ENCODE data around the gene PSMC3IP. TPM values are rescaled to one million over a fixed set of nuclear protein-coding genes. Genes with fewer than 3 reads are reported as not detected.

PSMC3IP gene
- total RNA-seq, 8 experiments from 2014 or later, result 1.5 to 24.7 (median 12.1) TPM

DNA sequence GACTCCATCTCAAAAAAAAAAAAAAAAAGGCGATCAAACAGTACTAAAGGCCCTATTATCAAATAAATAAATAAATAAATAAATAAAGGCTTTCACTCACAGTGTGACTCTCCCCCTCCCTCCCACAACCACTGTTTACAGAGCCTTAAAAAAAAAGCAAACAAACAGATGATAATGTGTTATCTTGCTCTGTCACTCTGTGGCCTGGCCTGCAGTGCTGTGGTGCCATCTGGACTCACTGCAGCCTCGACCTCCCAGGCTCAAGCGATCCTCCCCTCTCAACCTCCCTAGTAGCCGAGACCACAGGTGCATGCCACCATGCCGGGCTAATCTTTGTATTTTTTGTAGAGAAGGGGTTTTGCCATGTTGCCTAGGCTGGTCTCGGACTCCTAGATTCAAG lies 49.6 kb downstream of the PSMC3IP start:
- Histone ChIP-seq H3K27ac (no peak overlapping the region), H3K4me1 (replicated peaks in 1 of 2) (peaks cover 0 to 5% of the 10 kb centered on the region in 2 donors), H3K4me3 (no peak overlapping the region)
- no peak for ATAC-seq (replicated peaks in 6 of 8)
- 45 to 100% (median 87%) methylated on average over 1 to 4 of the region's 6 CpGs; no CpG with 5 or more reads in 4 of the 10 experiments for WGBS, 10 experiments
- in situ Hi-C loops (cut with MboI; ENCODE audit: low pct_unique_long_range_greater_than_20kb in 2 of 9, low sequenced_read_pairs in 9 of 9, unreplicated experiment in 9 of 9), result no loop called here

DNA sequence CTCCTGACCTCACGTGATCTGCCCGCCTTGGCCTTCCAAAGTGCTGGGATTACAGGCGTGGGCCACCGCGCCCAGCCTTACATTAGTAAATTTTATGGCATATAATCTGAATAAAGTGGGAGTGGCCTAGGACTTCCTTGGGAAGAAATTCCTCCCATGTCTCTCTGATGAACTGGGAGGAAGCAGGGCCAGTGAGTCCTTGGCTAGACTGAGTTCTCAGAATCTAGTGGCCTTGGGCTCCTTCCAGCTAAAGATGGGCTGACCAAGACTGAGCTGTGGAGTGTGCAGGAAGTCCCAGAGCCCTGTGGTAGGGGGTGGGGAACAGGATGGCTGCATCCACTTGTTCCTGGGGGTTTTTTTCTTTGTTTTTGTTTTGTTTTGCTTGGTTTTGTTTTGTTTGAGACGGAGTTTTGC lies 51.5 kb downstream of the PSMC3IP start:
- ATAC-seq (replicated peaks in 6 of 8), result peak in 3 of 8 experiments; percentile 47 to 52 (median 52)
- Histone ChIP-seq H3K27ac (no peak overlapping the region), H3K4me1 (replicated peaks in 1 of 2) (no peaks in the 10 kb centered on the region), H3K4me3 (no peak overlapping the region)
- in situ Hi-C loops (cut with MboI; ENCODE audit: low pct_unique_long_range_greater_than_20kb in 2 of 9, low sequenced_read_pairs in 9 of 9, unreplicated experiment in 9 of 9), result no loop called here
- 12 to 97% (median 92%) methylated on average over 2 to 5 of the region's 6 CpGs; no CpG with 5 or more reads in 5 of the 10 experiments for WGBS, 10 experiments

DNA sequence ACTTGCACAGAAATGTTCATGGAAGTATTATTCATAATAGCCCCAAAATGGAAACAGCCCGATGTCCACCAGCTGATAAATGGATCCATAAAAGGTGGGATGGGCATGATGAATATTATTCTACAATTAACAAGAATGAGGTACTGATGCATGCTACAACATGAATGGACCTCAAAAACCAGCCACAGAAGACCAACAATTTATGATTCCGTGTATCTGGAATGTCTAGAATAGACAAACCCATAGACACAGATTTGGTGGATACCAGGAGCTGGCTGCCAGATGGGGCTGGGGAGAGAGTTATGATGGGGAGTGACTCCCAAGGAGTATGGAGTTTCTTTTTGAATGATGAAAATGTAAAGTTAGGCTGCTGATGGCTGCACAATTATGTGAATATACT lies 52.3 kb downstream of the PSMC3IP start:
- in situ Hi-C loops (cut with MboI; ENCODE audit: low pct_unique_long_range_greater_than_20kb in 2 of 9, low sequenced_read_pairs in 9 of 9, unreplicated experiment in 9 of 9), result no loop called here
- 0 to 100% (median 11%) methylated on average over 1 to 2 of the region's 2 CpGs; no CpG with 5 or more reads in 4 of the 10 experiments for WGBS, 10 experiments
- Histone ChIP-seq H3K27ac (no peak overlapping the region), H3K4me3 (no peak overlapping the region), H3K4me1 (replicated peaks in 1 of 2) (peaks cover 5 to 8% of the 10 kb centered on the region in 2 donors)
- ATAC-seq (replicated peaks in 6 of 8), result peak in 1 of 8 experiments; percentile 4

DNA sequence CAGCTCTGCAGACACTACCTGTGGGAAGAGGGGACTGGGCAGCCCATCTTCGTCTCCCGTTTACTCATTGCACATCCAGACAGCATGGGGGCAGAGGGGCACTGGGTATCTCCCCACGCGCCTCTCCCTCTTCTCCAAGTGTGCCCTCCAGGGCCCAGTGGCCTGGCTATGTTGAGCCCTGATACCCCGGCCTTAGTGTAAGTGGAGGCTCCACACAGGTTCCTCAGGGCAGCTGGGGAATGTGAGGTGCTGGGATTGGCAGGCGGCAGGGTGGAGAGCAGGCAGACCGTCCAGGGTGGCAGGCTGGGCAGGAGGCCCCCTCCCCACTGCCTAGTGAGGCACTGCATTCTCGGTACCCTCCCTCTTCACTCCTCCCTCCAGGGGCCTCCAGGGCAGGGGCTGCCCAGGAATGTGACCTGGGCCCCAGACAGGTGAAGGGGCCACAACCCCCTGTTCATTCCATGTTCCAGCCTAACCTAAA lies 54.7 kb downstream of the PSMC3IP start:
- no peak for ATAC-seq (replicated peaks in 6 of 8)
- Histone ChIP-seq H3K27ac (no peak overlapping the region), H3K4me1 (replicated peaks in 1 of 2) (peaks cover 16 to 20% of the 10 kb centered on the region in 2 donors), H3K4me3 (no peak overlapping the region)
- WGBS, 10 experiments, result 60 to 100% (median 81%) methylated on average over 1 to 5 of the region's 8 CpGs; no CpG with 5 or more reads in 5 of the 10 experiments
- in situ Hi-C loops (cut with MboI; ENCODE audit: low pct_unique_long_range_greater_than_20kb in 2 of 9, low sequenced_read_pairs in 9 of 9, unreplicated experiment in 9 of 9), result no loop called here

Other genes starting within 250 kb of the PSMC3IP start
- 100 to 1,000 TPM in 4 of 8 experiments, 10 to 100 TPM in 4; 31.4 to 386 (median 106) TPM for gene STAT3, start 189.3 kb downstream of the PSMC3IP start, total RNA-seq
- gene CAVIN1, start 154.5 kb downstream of the PSMC3IP start, total RNA-seq, result 10 to 100 TPM in 4 of 8 experiments, under 1 TPM in 4; 0.05 to 74.8 (median 12.8) TPM
- 100 to 1,000 TPM in 2 of 8 experiments, 10 to 100 TPM in 6; 45.4 to 115 (median 75.7) TPM for gene ATP6V0A1, start 118.9 kb downstream of the PSMC3IP start, total RNA-seq
- 10 to 100 TPM in 5 of 8 experiments, 1 to 10 TPM in 3; 6.3 to 55.8 (median 18.5) TPM for gene NAGLU, start 41.5 kb downstream of the PSMC3IP start, total RNA-seq
- gene HSD17B1, start 24.8 kb downstream of the PSMC3IP start, total RNA-seq, result 1 to 10 TPM; 1.7 to 6.3 (median 5.4) TPM
- 10 to 100 TPM; 20.8 to 82.7 (median 30.8) TPM for gene COASY, start 15.6 kb downstream of the PSMC3IP start, total RNA-seq
- gene MLX, start 10.6 kb downstream of the PSMC3IP start, total RNA-seq, result 10 to 100 TPM; 17.3 to 48.0 (median 25.6) TPM
- gene RETREG3, start 31.6 kb upstream of the PSMC3IP start, total RNA-seq, result 10 to 100 TPM; 27.1 to 40.2 (median 32.8) TPM
- gene TUBG1, start 32.0 kb upstream of the PSMC3IP start, total RNA-seq, result 10 to 100 TPM; 24.7 to 67.7 (median 39.3) TPM
- gene TUBG2, start 81.6 kb upstream of the PSMC3IP start, total RNA-seq, result 10 to 100 TPM in 7 of 8 experiments, 1 to 10 TPM in 1; 7.1 to 26.7 (median 16.0) TPM
- 10 to 100 TPM; 10.1 to 24.2 (median 20.6) TPM for gene PLEKHH3, start 99.3 kb upstream of the PSMC3IP start, total RNA-seq
- gene CCR10, start 104.1 kb upstream of the PSMC3IP start, total RNA-seq, result 1 to 10 TPM in 5 of 8 experiments, under 1 TPM in 3; 0.41 to 6.4 (median 1.6) TPM
- gene CNTNAP1, start 104.8 kb upstream of the PSMC3IP start, total RNA-seq, result 10 to 100 TPM in 5 of 8 experiments, 1 to 10 TPM in 3; 2.4 to 33.9 (median 14.1) TPM
- 10 to 100 TPM; 13.8 to 44.5 (median 27.8) TPM for gene EZH1, start 167.3 kb upstream of the PSMC3IP start, total RNA-seq
- gene RAMP2, start 183.5 kb upstream of the PSMC3IP start, total RNA-seq, result 10 to 100 TPM in 1 of 8 experiments, 1 to 10 TPM in 6, under 1 TPM in 1; 0.90 to 34.2 (median 4.1) TPM
- 100 to 1,000 TPM in 1 of 8 experiments, 10 to 100 TPM in 7; 57.1 to 110 (median 88.0) TPM for gene VPS25, start 195.7 kb upstream of the PSMC3IP start, total RNA-seq
- 1 to 10 TPM in 1 of 8 experiments, under 1 TPM in 7; 0.11 to 1.2 (median 0.57) TPM for gene WNK4, start 202.9 kb upstream of the PSMC3IP start, total RNA-seq
- gene COA3, start 221.0 kb upstream of the PSMC3IP start, total RNA-seq, result 100 to 1,000 TPM in 2 of 8 experiments, 10 to 100 TPM in 6; 58.7 to 114 (median 72.5) TPM
- gene CNTD1, start 221.1 kb upstream of the PSMC3IP start, total RNA-seq, result 1 to 10 TPM in 2 of 8 experiments, under 1 TPM in 6; 0.58 to 3.8 (median 0.81) TPM
- gene BECN1, start 246.6 kb upstream of the PSMC3IP start, total RNA-seq, result 100 to 1,000 TPM in 2 of 8 experiments, 10 to 100 TPM in 6; 34.6 to 113 (median 55.9) TPM

All from motor neuron (in vitro differentiated cells).